HG02798 (cell line): ENCODE data around the gene MYO7B.

ENCODE experiments used
- ATAC-seq: cut with Tn5 transposase; IDR thresholded peaks from one replicate; pipeline ENCODE4 v1.9.1; 2021; ENCODE audit warnings: mild to moderate bottlenecking; ENCODE audit not compliant: unreplicated experiment, poor library complexity

Gene MYO7B

GRCh38 chr2:127655209-127656073 is 120.0 kb downstream of the MYO7B start:
- ATAC-seq, result no peak

GRCh38 chr2:127656569-127657231 is 121.2 kb downstream of the MYO7B start:
- no peak for ATAC-seq

- ATAC-seq, result no peak
Measured at GRCh38 chr2:127657232-127657595, 121.7 kb downstream of the MYO7B start.

- no peak for ATAC-seq
Measured at GRCh38 chr2:127658146-127658545, 122.7 kb downstream of the MYO7B start.

GRCh38 chr2:127658641-127659407 is 123.3 kb downstream of the MYO7B start:
- no peak for ATAC-seq

GRCh38 chr2:127659408-127660290 is 124.2 kb downstream of the MYO7B start:
- no peak for ATAC-seq

- no peak for ATAC-seq
Measured at GRCh38 chr2:127660291-127660578, 124.8 kb downstream of the MYO7B start.

- no peak for ATAC-seq
Measured at GRCh38 chr2:127661072-127661649, 125.7 kb downstream of the MYO7B start.

- no peak for ATAC-seq
Measured at GRCh38 chr2:127661949-127662510, 126.5 kb downstream of the MYO7B start.

- ATAC-seq, result no peak
Measured at GRCh38 chr2:127662937-127663565, 127.6 kb downstream of the MYO7B start.

GRCh38 chr2:127663566-127664064 is 128.1 kb downstream of the MYO7B start:
- no peak for ATAC-seq

GRCh38 chr2:127664065-127664894 is 128.8 kb downstream of the MYO7B start:
- ATAC-seq, result no peak

- ATAC-seq, result no peak
Measured at GRCh38 chr2:127664895-127665225, 129.4 kb downstream of the MYO7B start.

GRCh38 chr2:127665267-127665893 is 129.9 kb downstream of the MYO7B start:
- ATAC-seq, result no peak

GRCh38 chr2:127669056-127669455 is 133.6 kb downstream of the MYO7B start:
- no peak for ATAC-seq

GRCh38 chr2:127670055-127670956 is 134.8 kb downstream of the MYO7B start:
- no peak for ATAC-seq

GRCh38 chr2:127670957-127671290 is 135.4 kb downstream of the MYO7B start:
- no peak for ATAC-seq
